Lung (tissue), 12 donors: ENCODE results near the gene GALNT5. TPM values are rescaled to one million over a fixed set of nuclear protein-coding genes. Genes with fewer than 3 reads are reported as not detected.

Experiments used
- ATAC-seq: fragments of 200-7000 bp; cut with Tn5 transposase; one replicate; pipeline ENCODE4 v1.9.1; 2020; ENCODE audit warnings: moderate number of reproducible peaks; ENCODE audit not compliant: insufficient read depth, low FRiP score
- DNase-seq, 3 donors: peaks; one replicate each; pipeline ENCODE4 v3.0.0-alpha.2; 2013 to 2017
- H3K27ac ChIP-seq, 2 donors: one replicate each; pipeline ENCODE4 v1.5.1; 2013; ENCODE audit warnings: mild to moderate bottlenecking in 2 of 2, moderate library complexity in 2 of 2, control low read depth in 1 of 2, inconsistent platforms in 1 of 2, low read depth in 1 of 2, low read length in 1 of 2
- H3K27me3 ChIP-seq, 3 donors: one replicate each; pipeline ENCODE4 v1.5.1; 2013; ENCODE audit warnings: low read length in 2 of 3; ENCODE audit not compliant: control insufficient read depth in 3 of 3, insufficient read depth in 3 of 3
- H3K36me3 ChIP-seq, 4 donors: one replicate each; pipeline ENCODE4 v1.5.1; 2013; ENCODE audit warnings: low read length in 4 of 4, mild to moderate bottlenecking in 1 of 4, moderate library complexity in 1 of 4; ENCODE audit not compliant: control insufficient read depth in 4 of 4, insufficient read depth in 4 of 4
- H3K4me1 ChIP-seq, 5 donors: one replicate each; pipeline ENCODE4 v1.5.1; 2013; ENCODE audit warnings: low read length in 5 of 5, mild to moderate bottlenecking in 2 of 5, moderate library complexity in 1 of 5; ENCODE audit not compliant: control insufficient read depth in 5 of 5, insufficient read depth in 5 of 5
- H3K4me3 ChIP-seq: one replicate; pipeline ENCODE4 v1.5.1; 2013; ENCODE audit warnings: mild to moderate bottlenecking, control low read depth, moderate library complexity
- H3K9ac ChIP-seq, 2 donors: one replicate each; pipeline ENCODE4 v1.5.1; 2013; ENCODE audit warnings: low read length in 2 of 2, control low read depth in 1 of 2; ENCODE audit not compliant: insufficient read depth in 1 of 2
- H3K9me3 ChIP-seq, 4 donors: one replicate each; pipeline ENCODE4 v1.5.1; 2013; ENCODE audit warnings: low read length in 3 of 4, mild to moderate bottlenecking in 1 of 4, moderate library complexity in 1 of 4; ENCODE audit not compliant: control insufficient read depth in 4 of 4, insufficient read depth in 3 of 4
- WGBS, 2 donors: extraction: QIAGEN DNeasy Blood & Tissue Kit; methylation state at CpG; one replicate each; pipeline ENCODE4 v1.1.7; 2013; 5-methylcytosine and 5-hydroxymethylcytosine counted together
- polyA plus RNA-seq, 2 donors: library from polyadenylated mRNA; stranded (reverse); fragments of 200-250 nt; gene quantifications; one replicate each; pipeline ENCODE4 v1.2.1, GENCODE V29; 2013
- total RNA-seq, 2 donors: library from RNA; depleted of rRNA in 1 of 2; stranded (reverse); fragments of >200 nt in 1 of 2; gene quantifications; one replicate each; pipeline ENCODE4 v1.2.1, GENCODE V29; 2014 to 2021
- TF ChIP-seq, protein P1 (sequence below): IDR thresholded peaks from 2 replicates; pipeline ENCODE4 v1.5.1; 2012; ENCODE audit warnings: mild to moderate bottlenecking; ENCODE audit errors: control extremely low read depth, extremely low read depth
- donor health status: control.
- donor health status: control.
- donor health status: Bipolar disorder and iron deficiency.
- donor health status: healthy.
- donor health status: DM: yes; HTN: yes; CAD: no.

GALNT5 gene
- total and polyA plus RNA-seq, 4 donors = 3.8 to 35.9 (median 10.3) TPM

DNA sequence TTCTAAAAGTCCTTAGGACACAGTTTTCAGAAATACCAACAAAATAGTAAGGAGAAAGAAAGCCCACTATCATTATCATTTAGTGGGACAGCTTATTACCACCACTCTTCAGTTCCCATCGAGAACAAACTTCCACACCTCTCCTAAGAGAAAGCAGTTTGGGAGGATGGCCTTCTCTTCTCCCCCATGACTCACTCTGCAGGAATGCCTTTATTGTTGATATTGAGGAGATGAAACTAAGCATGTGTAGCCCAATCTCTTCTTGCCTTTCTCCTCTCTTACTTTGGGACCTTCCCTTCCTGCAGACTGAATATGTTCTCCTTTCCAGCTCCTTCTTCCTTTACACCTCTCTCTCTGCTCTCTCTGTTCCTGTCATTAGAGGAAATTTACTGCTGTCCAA is 98.1 kb downstream of the GALNT5 start:
- no peaks in the 10 kb centered on the region for H3K36me3 ChIP-seq
- H3K4me3 ChIP-seq = no peak overlapping the region
- H3K9ac ChIP-seq = no peak overlapping the region
- WGBS, 2 donors = 72 to 81% methylated on average over 1 of the region's 1 CpG
- H3K9me3 ChIP-seq = no peaks in the 10 kb centered on the region
- ATAC-seq (no peak), DNase-seq (no peak)
- no peak overlapping the region for H3K27ac ChIP-seq
- H3K4me1 ChIP-seq = no peaks in the 10 kb centered on the region
- TF ChIP-seq, protein P1, sequence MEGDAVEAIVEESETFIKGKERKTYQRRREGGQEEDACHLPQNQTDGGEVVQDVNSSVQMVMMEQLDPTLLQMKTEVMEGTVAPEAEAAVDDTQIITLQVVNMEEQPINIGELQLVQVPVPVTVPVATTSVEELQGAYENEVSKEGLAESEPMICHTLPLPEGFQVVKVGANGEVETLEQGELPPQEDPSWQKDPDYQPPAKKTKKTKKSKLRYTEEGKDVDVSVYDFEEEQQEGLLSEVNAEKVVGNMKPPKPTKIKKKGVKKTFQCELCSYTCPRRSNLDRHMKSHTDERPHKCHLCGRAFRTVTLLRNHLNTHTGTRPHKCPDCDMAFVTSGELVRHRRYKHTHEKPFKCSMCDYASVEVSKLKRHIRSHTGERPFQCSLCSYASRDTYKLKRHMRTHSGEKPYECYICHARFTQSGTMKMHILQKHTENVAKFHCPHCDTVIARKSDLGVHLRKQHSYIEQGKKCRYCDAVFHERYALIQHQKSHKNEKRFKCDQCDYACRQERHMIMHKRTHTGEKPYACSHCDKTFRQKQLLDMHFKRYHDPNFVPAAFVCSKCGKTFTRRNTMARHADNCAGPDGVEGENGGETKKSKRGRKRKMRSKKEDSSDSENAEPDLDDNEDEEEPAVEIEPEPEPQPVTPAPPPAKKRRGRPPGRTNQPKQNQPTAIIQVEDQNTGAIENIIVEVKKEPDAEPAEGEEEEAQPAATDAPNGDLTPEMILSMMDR = no peak
- no peaks in the 10 kb centered on the region for H3K27me3 ChIP-seq

DNA sequence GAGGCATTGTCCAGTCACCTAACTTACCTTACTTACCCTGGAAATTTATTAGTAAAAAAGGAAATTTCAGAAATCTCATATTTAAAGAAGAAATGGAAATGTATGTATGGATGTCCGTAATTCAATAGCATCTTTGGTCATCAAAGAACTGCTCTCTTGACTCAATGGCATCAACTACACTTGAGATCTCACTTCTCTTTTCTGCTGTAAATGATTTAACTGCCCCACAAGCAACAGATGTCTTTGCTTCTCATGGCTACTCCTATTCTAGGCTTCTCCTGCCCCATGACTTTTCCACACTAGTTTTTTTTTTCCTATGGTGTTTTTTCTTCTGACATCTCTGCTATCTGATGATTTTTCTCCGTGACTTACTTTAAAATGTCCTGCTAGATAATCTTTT is 102.1 kb downstream of the GALNT5 start:
- H3K4me3 ChIP-seq = no peak overlapping the region
- H3K4me1 ChIP-seq = peaks cover 0 to 2% (median 0%) of the 10 kb centered on the region in 5 donors
- H3K9ac ChIP-seq = no peak overlapping the region
- H3K36me3 ChIP-seq = no peaks in the 10 kb centered on the region
- no peak overlapping the region for H3K27ac ChIP-seq
- H3K27me3 ChIP-seq = no peaks in the 10 kb centered on the region
- TF ChIP-seq, protein P1 = no peak
- H3K9me3 ChIP-seq = peaks cover 0 to 7% (median 0%) of the 10 kb centered on the region in 4 donors
- DNase-seq (no peak), ATAC-seq (no peak)
- WGBS, 2 donors = 91 to 94% methylated on average over 2 of the region's 2 CpGs

DNA sequence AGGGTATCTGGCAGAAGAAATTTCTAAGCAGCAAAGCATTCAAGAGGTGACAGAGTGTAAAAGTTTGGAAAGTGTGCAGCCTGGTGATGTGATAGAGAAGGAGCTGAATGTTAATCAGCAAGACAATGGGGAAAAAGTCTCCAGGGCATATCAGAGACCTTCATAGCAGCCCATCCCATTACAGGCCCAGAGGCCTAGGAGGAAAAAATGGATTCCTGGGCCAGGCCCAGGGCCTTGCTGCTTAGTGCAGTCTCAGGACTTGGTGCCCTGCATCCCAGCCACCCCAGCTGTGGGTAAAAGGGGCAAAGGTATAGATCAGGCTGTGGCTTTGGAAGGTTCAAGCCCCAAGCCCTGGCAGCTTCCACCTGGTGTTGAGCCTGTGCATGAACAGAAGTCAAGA is 104.0 kb downstream of the GALNT5 start:
- ATAC-seq = no peak

More for the DNA sequence above, 104.0 kb downstream of the GALNT5 start:
- Histone ChIP-seq H3K9ac (no peak overlapping the region), H3K4me3 (no peak overlapping the region), H3K27ac (no peak overlapping the region), H3K27me3 (no peaks in the 10 kb centered on the region), H3K9me3 (peaks cover 0 to 7% (median 0%) of the 10 kb centered on the region in 4 donors), H3K36me3 (no peaks in the 10 kb centered on the region), H3K4me1 (peaks cover 0 to 3% (median 0%) of the 10 kb centered on the region in 5 donors)
- DNase-seq = no peak
- TF ChIP-seq, protein P1 = no peak
